HG02759 (cell line): ENCODE results near the gene TBC1D28.
"Not testable (repeated sequence)": the region's sequence is repeated elsewhere in the genome, so short reads cannot be mapped to it uniquely, and the experiment has no call there.

Experiments
- ATAC-seq: cut with Tn5 transposase; IDR thresholded peaks from one replicate; pipeline ENCODE4 v1.9.1; 2021; ENCODE audit warnings: mild to moderate bottlenecking, moderate library complexity; ENCODE audit not compliant: unreplicated experiment

Gene TBC1D28

DNA sequence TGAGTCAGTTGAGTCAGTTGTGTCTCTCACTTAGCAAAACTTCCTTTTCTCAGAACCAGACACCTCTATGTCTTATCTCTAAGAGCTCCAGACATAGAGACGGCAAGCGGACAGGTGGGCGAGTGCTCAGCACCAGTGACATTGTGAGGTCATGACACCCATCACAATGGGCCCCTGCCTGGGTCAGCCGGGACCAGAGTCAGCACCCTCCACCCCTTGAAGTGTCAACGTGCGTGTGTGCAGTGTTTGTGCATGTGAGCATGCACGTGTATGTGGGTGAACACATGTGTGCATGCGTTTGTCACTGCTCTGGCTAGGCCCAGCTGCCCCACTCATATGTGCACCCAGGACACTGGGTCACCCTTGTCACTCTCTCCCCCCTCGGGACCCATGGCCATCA is at the start of gene TBC1D28:
Gene TBC1D28, minus strand, starts transcription at position 101 of the 400 bp plus-strand sequence. CDS start 3,039 bp downstream, outside the sequence.
- ATAC-seq, result not testable (repeated sequence)

DNA sequence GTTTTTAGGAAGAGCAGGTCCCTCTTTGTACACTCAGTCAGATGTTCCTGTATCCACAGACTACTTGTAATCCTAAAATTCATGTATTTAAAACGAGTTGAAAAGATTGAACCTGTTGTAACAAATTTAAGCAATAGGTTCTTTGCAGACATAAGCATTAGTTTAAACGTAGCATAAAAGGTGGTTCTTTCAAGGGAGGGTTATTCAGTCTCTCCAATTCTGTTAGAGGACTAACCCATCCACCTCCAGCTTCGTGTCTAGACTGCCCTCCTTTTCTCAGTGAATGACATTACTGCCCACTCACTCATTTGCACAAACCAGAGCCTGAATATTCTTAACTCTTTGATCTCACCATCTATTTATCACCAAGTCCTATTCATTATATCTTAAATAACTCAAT is 38.5 kb upstream of the TBC1D28 start:
- not testable (repeated sequence) for ATAC-seq

DNA sequence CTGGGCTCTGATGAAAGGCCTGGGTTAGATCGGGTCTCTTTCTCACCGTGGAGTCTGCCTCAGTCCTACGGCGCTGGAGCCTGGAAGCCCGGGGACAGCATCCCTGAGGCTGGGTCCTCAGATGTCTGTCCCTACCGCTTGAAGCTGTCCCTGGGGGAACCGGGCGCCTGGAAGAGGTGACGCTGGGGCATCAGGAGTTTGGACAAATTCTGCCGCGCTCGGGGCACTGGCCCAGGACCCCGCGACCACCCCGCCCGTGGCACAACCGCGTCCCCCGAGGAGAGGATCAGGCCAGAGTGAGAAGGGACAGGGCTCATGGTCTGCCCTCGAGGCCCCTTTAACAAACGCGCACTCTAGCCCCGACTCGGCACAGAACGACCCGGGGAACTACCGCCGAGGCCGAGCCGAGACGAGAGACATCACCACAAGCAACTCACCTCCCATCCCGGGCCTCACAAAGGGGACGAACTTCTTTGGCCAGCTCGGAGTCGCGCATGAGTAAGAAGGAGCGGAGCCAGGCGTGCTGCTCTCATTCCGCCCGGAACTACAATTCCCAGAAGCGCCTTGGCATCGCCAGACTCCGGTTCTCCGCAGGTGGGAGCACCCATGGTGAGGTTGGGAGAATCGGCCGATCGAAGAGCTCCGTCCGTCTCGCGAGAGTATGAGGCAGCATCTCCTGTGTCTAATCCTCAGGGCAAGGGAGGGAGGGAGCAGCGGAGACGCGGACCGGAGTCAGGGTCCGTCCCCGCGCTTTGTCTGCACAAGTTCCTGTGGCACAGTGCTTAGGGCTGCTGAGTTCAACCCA is 37.8 kb upstream of the TBC1D28 start, which contains the start of gene FOXO3B:
Gene FOXO3B, minus strand, starts transcription at position 548 of the 805 bp plus-strand sequence. CDS start 663 bp downstream, outside the sequence.
- peak; percentile 82 for ATAC-seq

DNA sequence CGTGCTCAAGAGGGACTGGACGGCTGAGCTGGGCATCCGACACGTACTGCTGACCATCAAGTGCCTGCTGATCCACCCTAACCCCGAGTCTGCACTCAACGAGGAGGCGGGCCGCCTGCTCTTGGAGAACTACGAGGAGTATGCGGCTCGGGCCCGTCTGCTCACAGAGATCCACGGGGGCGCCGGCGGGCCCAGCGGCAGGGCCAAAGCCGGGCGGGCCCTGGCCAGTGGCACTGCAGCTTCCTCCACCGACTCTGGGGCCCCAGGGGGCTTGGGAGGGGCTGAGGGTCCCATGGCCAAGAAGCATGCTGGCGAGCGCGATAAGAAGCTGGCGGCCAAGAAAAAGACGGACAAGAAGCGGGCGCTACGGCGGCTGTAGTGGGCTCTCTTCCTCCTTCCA is 33.2 kb upstream of the TBC1D28 start:
- not testable (repeated sequence) for ATAC-seq

GRCh38 chr17:18676928-18677327 is 32.7 kb upstream of the TBC1D28 start:
- not testable (repeated sequence) for ATAC-seq

GRCh38 chr17:18672395-18673227 is 28.4 kb upstream of the TBC1D28 start:
- not testable (repeated sequence) for ATAC-seq

GRCh38 chr17:18668625-18669024 is 24.4 kb upstream of the TBC1D28 start:
- ATAC-seq, result not testable (repeated sequence)

DNA sequence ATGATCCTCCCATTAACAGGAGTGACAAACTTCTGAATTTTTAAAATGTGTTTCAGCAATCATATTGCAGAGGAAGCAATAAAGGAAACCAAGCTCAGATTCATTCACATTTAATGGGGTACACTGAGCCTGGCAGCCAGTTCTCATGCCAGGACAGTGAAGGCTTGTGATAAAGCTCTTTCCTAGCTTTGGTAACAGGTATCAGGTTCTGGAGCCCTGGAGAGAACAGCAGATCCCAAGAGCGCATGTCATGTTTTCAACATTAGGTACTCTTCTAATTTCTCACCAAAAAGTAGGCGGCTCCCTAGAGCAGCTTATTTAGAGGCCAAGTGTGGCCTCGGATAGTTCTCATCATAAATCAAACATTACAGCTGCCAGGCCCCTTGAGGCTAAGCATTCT is 23.3 kb upstream of the TBC1D28 start:
- ATAC-seq, result not testable (repeated sequence)

GRCh38 chr17:18666326-18666725 is 22.1 kb upstream of the TBC1D28 start:
- ATAC-seq, result not testable (repeated sequence)

GRCh38 chr17:18661924-18662624 is 17.9 kb upstream of the TBC1D28 start:
- ATAC-seq, result not testable (repeated sequence)

DNA sequence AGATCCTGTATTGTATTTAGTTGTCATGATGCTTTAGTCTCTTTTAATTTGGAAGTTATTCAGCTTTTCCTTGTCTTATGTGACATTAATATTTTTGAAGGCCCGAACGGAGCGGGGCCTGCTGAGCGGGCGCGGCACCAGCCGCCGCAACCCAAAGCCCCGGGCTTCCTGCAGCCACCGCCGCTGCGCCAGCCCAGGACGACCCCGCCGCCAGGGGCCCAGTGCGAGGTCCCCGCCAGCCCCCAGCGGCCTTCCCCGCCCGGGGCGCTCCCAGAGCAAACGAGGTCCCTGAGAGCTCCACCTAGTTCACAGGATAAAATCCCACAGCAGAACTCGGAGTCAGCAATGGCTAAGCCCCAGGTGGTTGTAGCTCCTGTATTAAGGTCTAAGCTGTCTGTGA is 5.9 kb upstream of the TBC1D28 start:
- not testable (repeated sequence) for ATAC-seq

GRCh38 chr17:18643124-18643523 is 1.1 kb downstream of the TBC1D28 start:
- ATAC-seq, result not testable (repeated sequence)

- not testable (repeated sequence) for ATAC-seq
These were observed 5.8 kb downstream of the TBC1D28 start for GRCh38 chr17:18638357-18638756.

DNA sequence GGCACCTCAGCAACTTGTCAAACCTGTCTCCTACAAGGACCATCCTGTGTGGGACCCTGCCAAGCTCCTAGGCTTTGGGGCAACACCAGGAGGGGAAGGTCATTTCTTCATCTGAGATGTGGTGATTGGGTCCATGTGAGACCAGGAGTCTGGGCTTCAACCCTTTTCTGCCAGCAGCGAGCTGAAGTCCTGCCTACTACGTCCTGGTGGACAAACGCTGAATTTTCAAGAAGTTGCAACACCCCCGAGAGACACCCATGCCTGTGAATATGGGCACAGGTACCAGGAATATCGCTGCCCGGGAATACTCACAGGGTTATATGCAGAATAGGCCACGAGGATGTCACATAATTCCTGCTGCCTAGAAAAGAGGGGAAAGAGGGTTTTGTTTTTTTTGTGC is 8.0 kb downstream of the TBC1D28 start:
- ATAC-seq, result not testable (repeated sequence)

DNA sequence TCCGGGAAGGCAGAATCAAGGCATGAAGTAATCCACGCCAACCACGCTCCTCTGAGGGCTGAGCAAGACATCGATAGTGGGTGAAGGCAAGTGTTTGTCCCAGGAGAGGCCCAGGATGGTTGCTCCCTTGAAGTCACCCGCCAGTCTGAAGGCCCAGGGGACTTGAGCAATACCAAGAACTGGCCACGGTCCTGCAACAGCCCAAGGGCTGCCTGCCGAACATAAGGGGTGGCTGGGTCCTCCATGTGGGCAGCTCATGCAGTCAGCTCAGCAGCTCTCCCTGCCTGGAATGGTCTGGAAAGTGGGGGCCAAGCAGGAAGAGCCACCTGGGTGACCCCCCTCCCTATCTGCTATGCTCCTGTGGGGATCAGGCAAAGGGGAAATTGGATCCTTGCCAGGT is 8.4 kb downstream of the TBC1D28 start:
- ATAC-seq, result not testable (repeated sequence)

DNA sequence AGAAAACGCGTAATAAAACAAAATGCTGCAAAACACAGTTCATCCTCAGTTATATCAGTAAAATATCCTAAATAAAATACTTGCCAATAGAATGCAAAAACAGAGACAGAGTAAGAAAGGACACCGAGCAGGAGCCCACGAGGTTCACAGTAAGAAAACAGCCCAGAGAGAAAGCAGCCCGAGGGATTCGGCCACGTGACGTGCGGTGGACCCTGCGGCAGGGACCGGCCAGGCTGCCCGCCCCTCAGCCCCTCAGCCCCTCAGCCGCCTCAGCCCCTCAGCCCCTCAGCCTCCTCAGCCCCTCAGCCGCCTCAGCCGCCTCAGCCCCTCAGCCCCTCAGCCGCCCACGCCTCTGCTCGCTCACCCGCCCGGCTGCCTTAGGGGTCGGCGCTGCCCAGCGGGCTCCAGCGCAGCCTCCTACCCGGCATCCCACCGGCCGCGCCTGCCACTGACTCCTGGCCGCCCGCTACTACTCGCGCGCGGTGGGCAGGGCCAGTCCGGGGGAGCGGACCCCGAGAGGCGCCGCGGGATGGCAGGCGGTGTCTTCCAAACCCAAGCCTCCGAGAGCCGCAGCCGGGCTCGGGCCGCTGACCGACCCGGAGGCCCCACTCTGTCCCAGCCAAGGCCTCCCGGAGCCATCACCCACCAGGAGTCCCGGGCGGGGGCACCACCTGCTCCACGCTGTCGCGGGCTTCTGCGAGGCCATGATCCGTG is 9.5 kb downstream of the TBC1D28 start:
- not testable (repeated sequence) for ATAC-seq

DNA sequence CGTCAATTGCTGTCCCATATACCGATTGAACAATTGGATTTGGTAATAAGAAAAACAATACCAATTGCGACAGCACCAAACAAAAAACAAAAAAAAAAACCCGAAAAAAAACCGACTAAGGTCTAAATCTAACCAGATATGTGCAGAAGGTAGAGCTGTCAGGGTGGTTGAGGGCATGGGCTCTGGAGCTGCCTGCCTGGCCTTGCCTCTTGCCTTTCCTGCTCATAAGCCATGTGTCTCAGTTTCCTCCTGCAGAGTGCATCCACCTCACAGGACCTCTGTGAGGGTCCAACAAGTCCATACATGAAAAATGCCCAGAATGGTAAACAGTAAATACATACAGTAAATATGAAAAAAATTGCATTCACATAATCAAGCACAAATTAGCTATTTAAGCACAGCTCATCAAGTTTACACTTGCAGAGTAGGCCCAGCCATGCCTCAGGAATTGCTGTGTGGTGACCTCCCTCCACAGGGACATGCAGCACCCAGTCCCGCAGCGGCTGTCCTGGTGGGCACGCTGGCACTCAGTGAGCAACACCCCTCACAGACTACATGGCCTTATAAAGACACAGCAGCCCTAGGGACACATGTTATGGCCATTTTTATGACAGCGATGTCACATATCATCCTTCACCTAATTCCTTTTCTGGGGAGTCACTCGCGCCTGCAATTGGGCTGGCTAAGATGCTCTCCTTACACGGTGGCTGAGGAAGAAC is 17.9 kb downstream of the TBC1D28 start:
- no peak for ATAC-seq

DNA sequence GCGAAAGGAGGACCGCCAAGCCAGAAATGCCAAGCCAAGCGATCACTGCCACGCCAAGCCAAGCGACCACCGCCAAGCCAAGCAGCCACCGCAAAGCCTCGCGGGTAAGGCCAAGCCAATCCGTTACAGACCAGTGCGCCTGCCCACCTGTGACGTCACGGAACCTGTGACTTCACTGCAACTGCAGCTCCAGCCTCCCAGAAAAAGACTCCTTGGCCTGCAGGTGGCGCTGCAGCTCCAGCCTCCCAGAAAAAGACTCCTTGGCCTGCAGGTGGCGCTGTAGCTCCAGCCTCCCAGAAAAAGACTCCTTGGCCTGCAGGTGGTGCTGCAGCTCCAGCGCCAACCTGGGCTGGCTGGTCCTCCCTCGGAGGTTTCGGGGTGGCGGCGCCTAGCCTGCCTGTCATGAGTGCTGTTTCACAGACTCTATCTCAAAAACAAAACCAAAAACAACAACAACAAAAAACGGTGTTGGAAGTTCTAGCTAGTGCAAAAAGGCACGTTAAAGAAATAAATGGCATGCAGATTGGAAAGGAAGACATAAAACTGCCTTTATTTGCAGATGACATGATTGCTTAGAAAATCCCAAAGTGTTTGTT is 18.6 kb downstream of the TBC1D28 start:
- ATAC-seq, result peak; percentile 69

DNA sequence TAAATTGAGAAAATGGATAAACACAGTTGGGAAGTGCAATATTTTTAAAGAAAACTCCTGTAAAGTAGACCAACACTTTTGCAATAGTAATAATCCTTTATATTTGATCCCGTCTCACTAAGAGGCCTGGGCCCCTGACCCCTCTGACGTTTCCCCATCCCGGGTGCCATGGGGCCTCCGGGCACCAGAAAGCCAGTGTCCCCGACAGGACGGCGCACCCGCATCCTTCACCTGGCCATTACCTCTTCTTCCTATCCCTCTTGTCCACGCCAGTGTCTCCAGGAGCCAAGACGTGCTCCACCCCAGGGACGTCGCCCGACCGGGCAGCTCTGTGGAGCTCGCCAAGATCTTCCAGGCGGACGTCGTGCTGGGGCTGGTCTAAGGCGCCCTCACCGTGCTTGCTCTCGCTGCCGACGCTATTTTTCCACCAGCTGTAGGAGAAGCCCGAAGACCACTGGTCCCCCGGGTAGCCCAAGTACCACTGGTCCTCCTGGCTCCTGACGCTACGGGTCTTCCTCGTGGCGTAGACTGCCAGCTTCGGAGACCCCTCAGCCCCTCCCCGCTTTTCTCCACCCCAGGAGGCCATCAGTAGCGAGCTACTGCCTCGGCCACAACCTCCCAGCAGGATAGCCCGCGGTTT is 19.2 kb downstream of the TBC1D28 start:
- ATAC-seq, result not testable (repeated sequence)
